K562 (cell line): ENCODE data around the gene HAP1. TPM values are rescaled to one million over a fixed set of nuclear protein-coding genes. Genes with fewer than 3 reads are reported as not detected.

Source experiments
- CREB1 ChIP-seq, 2 experiments: sonication (generic) in 1 of 2; formaldehyde crosslinking in 1 of 2; IDR thresholded peaks; 2 replicates each; pipeline versions ENCODE4 v1.6.1 to v1.8.0; 2012 to 2022; ENCODE audit warnings: inconsistent platforms in 1 of 2, mild to moderate bottlenecking in 1 of 2, missing genetic modification reagents in 1 of 2, moderate library complexity in 1 of 2
- ETV6 ChIP-seq, 3 experiments: fragments of 150-350 bp in 1 of 3; sonication (generic) in 1 of 3; formaldehyde crosslinking in 1 of 3; IDR thresholded peaks; 2 replicates each; pipeline versions ENCODE4 v1.6.1 to v1.8.0; 2014 to 2022; ENCODE audit warnings: borderline replicate concordance in 2 of 3, low read depth in 2 of 3, antibody characterized with exemption in 1 of 3, low read length in 1 of 3, mild to moderate bottlenecking in 1 of 3, missing genetic modification reagents in 1 of 3
- GATA2 ChIP-seq: sonication (generic); formaldehyde crosslinking; IDR thresholded peaks from 2 replicates; pipeline ENCODE4 v1.4.0; 2020; ENCODE audit warnings: mild to moderate bottlenecking, missing genetic modification reagents
- HDAC1 ChIP-seq, 2 experiments: fragments of 450-650 bp; IDR thresholded peaks; 2 replicates each; pipeline ENCODE4 v1.6.1; 2016 to 2017; ENCODE audit warnings: inconsistent platforms in 1 of 2, mild to moderate bottlenecking in 1 of 2, moderate library complexity in 1 of 2
- MEIS2 ChIP-seq: fragments of 450-650 bp; IDR thresholded peaks from 2 replicates; pipeline ENCODE4 v1.6.1; 2014; ENCODE audit warnings: mild to moderate bottlenecking; ENCODE audit not compliant: partially characterized antibody
- MTA2 ChIP-seq: fragments of 450-650 bp; IDR thresholded peaks from 2 replicates; pipeline ENCODE4 v1.6.1; 2016; ENCODE audit warnings: low read depth
- TAL1 ChIP-seq: fragments of 450-650 bp; IDR thresholded peaks from 2 replicates; pipeline ENCODE4 v1.6.1; 2016; ENCODE audit warnings: mild to moderate bottlenecking
- XRCC5 ChIP-seq: fragments of 200-400 bp; formaldehyde crosslinking; IDR thresholded peaks from 2 replicates; pipeline ENCODE4 v1.6.1; 2017; ENCODE audit warnings: low read depth, mild to moderate bottlenecking, low read length
- ZNF146 ChIP-seq: IDR thresholded peaks from one replicate; pipeline ENCODE4 v1.6.1; 2018; ENCODE audit warnings: missing compliant biosample characterization; ENCODE audit not compliant: unreplicated experiment
- polyA plus RNA-seq, 8 experiments: library from polyadenylated mRNA; depleted of rRNA in 4 of 8; stranded (reverse) in 5 of 8; unstranded in 3 of 8; fragments of >200 nt; fragmentation: Nextera tagmentation in 2 of 8; fragmentation: Illumina TruSeq in 1 of 8; extraction: Ambion mirVana in 2 of 8; extraction: Trizol in 1 of 8; gene quantifications; 2 replicates each; pipeline versions ENCODE4 v1.2.1 to v1.2.3, GENCODE V29; 2011 to 2014; ENCODE audit warnings: inconsistent platforms in 1 of 8, missing spikeins in 1 of 8
- total RNA-seq, 7 experiments: library from RNA; depleted of rRNA in 6 of 7; stranded (reverse); fragments of >200 nt in 6 of 7; fragmentation: Illumina TruSeq in 2 of 7; extraction: Trizol in 2 of 7; gene quantifications; 2 replicates each; pipeline versions ENCODE4 v1.2.1 to v1.2.3, GENCODE V29; 2011 to 2021; ENCODE audit warnings: low replicate concordance in 1 of 7
- TF ChIP-seq, protein P1 (sequence below): fragments of 450-650 bp; IDR thresholded peaks from 2 replicates; pipeline ENCODE4 v1.6.1; 2017; ENCODE audit warnings: antibody characterized with exemption, mild to moderate bottlenecking
- TF ChIP-seq, protein P2 (sequence below): fragments of 250-450 bp; sonication (Bioruptor Pico); IDR thresholded peaks from 2 replicates; pipeline ENCODE4 v1.4.0; 2020; ENCODE audit warnings: mild to moderate bottlenecking, moderate library complexity
- TF ChIP-seq, protein P3 (sequence below): sonication (generic); formaldehyde crosslinking; IDR thresholded peaks from 2 replicates; pipeline ENCODE4 v1.8.0; 2022; ENCODE audit warnings: missing genetic modification reagents, mild to moderate bottlenecking, borderline replicate concordance
- TF ChIP-seq, protein P4 (sequence below): fragments of 150-350 bp; conservative IDR thresholded peaks from 2 replicates; pipeline ENCODE4 v1.6.1; 2014; ENCODE audit warnings: low read length

The HAP1 gene
- total and polyA plus RNA-seq, 9 of the 15 experiments (the other 6 are each of a cell fraction or from before 2014, with no cell fraction given): under 0.01 to 0.09 (median 0.04) TPM; not detected in 6

DNA sequence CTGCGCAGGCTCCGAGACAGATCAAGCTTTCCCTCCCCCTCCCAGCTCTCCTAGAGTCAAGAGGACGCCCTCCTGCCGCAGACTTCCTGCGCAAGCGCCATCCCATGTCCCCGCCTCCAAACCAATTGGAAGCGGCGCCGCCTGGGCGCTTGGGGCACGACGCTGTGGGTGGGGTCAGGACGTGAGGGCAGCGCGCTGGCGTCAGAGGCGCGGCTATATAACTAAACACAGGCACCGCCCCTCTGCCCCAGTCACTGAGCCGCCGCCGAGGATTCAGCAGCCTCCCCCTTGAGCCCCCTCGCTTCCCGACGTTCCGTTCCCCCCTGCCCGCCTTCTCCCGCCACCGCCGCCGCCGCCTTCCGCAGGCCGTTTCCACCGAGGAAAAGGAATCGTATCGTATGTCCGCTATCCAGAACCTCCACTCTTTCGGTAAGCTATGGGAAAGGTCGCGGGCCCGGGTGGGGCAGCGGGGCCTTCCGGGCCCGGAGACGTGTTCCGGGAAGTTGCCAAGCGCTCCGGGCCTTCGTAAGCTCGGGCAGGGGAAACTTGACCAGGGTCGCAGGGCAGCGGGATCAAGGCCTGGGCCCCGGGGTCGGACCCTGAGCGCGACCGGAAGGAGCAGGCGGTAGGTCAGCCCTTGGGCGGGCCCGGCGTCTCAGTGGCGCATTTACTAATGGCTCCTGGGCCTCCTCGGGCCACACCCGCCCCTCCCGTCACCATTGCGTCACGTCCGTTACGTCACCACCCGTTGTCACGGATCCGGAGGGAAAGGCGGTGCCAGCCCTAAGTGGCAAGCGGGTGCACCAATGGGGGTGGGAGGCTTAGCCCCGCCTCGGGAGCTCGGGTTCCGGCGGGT, 45.6 kb downstream of the HAP1 start, which contains the start of gene EIF1 (continued):
- TF ChIP-seq, protein P1, sequence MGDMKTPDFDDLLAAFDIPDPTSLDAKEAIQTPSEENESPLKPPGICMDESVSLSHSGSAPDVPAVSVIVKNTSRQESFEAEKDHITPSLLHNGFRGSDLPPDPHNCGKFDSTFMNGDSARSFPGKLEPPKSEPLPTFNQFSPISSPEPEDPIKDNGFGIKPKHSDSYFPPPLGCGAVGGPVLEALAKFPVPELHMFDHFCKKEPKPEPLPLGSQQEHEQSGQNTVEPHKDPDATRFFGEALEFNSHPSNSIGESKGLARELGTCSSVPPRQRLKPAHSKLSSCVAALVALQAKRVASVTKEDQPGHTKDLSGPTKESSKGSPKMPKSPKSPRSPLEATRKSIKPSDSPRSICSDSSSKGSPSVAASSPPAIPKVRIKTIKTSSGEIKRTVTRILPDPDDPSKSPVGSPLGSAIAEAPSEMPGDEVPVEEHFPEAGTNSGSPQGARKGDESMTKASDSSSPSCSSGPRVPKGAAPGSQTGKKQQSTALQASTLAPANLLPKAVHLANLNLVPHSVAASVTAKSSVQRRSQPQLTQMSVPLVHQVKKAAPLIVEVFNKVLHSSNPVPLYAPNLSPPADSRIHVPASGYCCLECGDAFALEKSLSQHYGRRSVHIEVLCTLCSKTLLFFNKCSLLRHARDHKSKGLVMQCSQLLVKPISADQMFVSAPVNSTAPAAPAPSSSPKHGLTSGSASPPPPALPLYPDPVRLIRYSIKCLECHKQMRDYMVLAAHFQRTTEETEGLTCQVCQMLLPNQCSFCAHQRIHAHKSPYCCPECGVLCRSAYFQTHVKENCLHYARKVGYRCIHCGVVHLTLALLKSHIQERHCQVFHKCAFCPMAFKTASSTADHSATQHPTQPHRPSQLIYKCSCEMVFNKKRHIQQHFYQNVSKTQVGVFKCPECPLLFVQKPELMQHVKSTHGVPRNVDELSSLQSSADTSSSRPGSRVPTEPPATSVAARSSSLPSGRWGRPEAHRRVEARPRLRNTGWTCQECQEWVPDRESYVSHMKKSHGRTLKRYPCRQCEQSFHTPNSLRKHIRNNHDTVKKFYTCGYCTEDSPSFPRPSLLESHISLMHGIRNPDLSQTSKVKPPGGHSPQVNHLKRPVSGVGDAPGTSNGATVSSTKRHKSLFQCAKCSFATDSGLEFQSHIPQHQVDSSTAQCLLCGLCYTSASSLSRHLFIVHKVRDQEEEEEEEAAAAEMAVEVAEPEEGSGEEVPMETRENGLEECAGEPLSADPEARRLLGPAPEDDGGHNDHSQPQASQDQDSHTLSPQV: no peak
- no peak for TF ChIP-seq ETV6 (IDR thresholded peaks at IDR 0.05; ENCODE audit: borderline replicate concordance in 1 of 2, low read depth in 2 of 2, low read length in 1 of 2)
- TF ChIP-seq ETV6 (CRISPR knock-in tag; IDR thresholded peaks at IDR 0.05; ENCODE audit: borderline replicate concordance): no peak
- peak; percentile 8 for TF ChIP-seq ZNF146 (CRISPR knock-in tag)
- TF ChIP-seq TAL1: 0 out of 2 replicates have a peak, but pooled peaks have one; percentile 1
- TF ChIP-seq, protein P2, sequence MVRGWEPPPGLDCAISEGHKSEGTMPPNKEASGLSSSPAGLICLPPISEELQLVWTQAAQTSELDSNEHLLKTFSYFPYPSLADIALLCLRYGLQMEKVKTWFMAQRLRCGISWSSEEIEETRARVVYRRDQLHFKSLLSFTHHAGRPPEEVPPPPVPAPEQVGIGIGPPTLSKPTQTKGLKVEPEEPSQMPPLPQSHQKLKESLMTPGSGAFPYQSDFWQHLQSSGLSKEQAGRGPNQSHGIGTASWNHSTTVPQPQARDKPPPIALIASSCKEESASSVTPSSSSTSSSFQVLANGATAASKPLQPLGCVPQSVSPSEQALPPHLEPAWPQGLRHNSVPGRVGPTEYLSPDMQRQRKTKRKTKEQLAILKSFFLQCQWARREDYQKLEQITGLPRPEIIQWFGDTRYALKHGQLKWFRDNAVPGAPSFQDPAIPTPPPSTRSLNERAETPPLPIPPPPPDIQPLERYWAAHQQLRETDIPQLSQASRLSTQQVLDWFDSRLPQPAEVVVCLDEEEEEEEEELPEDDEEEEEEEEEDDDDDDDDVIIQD (CRISPR knock-in tag): 0 out of 2 replicates have a peak, but pooled peaks have one; percentile 15
- peak; percentile 92 for TF ChIP-seq MEIS2
- TF ChIP-seq, protein P3, sequence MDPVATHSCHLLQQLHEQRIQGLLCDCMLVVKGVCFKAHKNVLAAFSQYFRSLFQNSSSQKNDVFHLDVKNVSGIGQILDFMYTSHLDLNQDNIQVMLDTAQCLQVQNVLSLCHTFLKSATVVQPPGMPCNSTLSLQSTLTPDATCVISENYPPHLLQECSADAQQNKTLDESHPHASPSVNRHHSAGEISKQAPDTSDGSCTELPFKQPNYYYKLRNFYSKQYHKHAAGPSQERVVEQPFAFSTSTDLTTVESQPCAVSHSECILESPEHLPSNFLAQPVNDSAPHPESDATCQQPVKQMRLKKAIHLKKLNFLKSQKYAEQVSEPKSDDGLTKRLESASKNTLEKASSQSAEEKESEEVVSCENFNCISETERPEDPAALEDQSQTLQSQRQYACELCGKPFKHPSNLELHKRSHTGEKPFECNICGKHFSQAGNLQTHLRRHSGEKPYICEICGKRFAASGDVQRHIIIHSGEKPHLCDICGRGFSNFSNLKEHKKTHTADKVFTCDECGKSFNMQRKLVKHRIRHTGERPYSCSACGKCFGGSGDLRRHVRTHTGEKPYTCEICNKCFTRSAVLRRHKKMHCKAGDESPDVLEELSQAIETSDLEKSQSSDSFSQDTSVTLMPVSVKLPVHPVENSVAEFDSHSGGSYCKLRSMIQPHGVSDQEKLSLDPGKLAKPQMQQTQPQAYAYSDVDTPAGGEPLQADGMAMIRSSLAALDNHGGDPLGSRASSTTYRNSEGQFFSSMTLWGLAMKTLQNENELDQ (CRISPR knock-in tag): no peak; the same call in 1 of the 2 replicates
- peak in 1 of 2 experiments; percentile 19; a peak in 2 of 4 replicates for TF ChIP-seq HDAC1 (IDR thresholded peaks at IDR 0.05)
- peak; percentile 38; the same call in 1 of the 2 replicates for TF ChIP-seq XRCC5
- TF ChIP-seq GATA2 (CRISPR knock-in tag): no peak
- peak; percentile 98 for TF ChIP-seq CREB1 (IDR thresholded peaks at IDR 0.05)
- TF ChIP-seq CREB1 (CRISPR knock-in tag; IDR thresholded peaks at IDR 0.05): peak; percentile 96
- TF ChIP-seq, protein P4, sequence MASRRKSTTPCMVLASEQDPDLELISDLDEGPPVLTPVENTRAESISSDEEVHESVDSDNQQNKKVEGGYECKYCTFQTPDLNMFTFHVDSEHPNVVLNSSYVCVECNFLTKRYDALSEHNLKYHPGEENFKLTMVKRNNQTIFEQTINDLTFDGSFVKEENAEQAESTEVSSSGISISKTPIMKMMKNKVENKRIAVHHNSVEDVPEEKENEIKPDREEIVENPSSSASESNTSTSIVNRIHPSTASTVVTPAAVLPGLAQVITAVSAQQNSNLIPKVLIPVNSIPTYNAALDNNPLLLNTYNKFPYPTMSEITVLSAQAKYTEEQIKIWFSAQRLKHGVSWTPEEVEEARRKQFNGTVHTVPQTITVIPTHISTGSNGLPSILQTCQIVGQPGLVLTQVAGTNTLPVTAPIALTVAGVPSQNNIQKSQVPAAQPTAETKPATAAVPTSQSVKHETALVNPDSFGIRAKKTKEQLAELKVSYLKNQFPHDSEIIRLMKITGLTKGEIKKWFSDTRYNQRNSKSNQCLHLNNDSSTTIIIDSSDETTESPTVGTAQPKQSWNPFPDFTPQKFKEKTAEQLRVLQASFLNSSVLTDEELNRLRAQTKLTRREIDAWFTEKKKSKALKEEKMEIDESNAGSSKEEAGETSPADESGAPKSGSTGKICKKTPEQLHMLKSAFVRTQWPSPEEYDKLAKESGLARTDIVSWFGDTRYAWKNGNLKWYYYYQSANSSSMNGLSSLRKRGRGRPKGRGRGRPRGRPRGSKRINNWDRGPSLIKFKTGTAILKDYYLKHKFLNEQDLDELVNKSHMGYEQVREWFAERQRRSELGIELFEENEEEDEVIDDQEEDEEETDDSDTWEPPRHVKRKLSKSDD: no peak
- TF ChIP-seq MTA2: no peak
